A673 (cell line): ENCODE results near the gene TRIM25. TPM values are rescaled to one million over a fixed set of nuclear protein-coding genes. Genes with fewer than 3 reads are reported as not detected.

Source experiments
- BruUV-seq: library from RNA; stranded (reverse); fragments of 400-500 nt; replicated peaks from 2 replicates; lab custom pipeline; 2021; lab: Mats Ljungman, UMichigan
- CTCF ChIA-PET: fragments of 300-600 bp; sonication (Branson Sonifier 250); formaldehyde crosslinking; loops from one replicate; lab custom pipeline; 2022; ENCODE audit warnings: antibody characterized with exemption; lab: Charles Lee
- POLR2A ChIA-PET: fragments of 300-600 bp; sonication (Branson Sonifier 250); formaldehyde crosslinking; loops from one replicate; lab custom pipeline; 2022; ENCODE audit warnings: antibody characterized with exemption; ENCODE audit not compliant: low non-redundant PET; lab: Charles Lee
- DNase-seq: peaks from one replicate; pipeline ENCODE4 v3.0.0-alpha.2; 2015; ENCODE audit warnings: low spot score
- H3K27ac ChIP-seq: fragments of 200-600 bp; sonication (generic); 2 replicates; pipeline ENCODE4 v1.5.1; 2016; ENCODE audit warnings: mixed run types, low read depth, mild to moderate bottlenecking, mixed read lengths, antibody characterized with exemption, low read length; ENCODE audit not compliant: poor library complexity, severe bottlenecking
- H3K27me3 ChIP-seq: fragments of 200-600 bp; sonication (generic); replicated peaks from 2 replicates; pipeline ENCODE4 v1.6.1; 2017; ENCODE audit warnings: mixed run types, low read depth, mild to moderate bottlenecking, mixed read lengths, antibody characterized with exemption, low read length; ENCODE audit not compliant: insufficient read depth, poor library complexity
- H3K36me3 ChIP-seq: fragments of 200-600 bp; sonication (generic); 2 replicates; pipeline ENCODE4 v1.6.1; 2016; ENCODE audit warnings: mixed run types, mild to moderate bottlenecking, mixed read lengths, antibody characterized with exemption, low read length; ENCODE audit not compliant: insufficient read depth, poor library complexity, severe bottlenecking
- H3K4me1 ChIP-seq: fragments of 200-600 bp; sonication (generic); 2 replicates; pipeline ENCODE4 v1.6.1; 2017; ENCODE audit warnings: mixed run types, mild to moderate bottlenecking, mixed read lengths, antibody characterized with exemption, low read length; ENCODE audit not compliant: insufficient read depth, poor library complexity, severe bottlenecking
- H3K4me3 ChIP-seq: fragments of 200-600 bp; sonication (generic); 2 replicates; pipeline ENCODE4 v1.5.1; 2016; ENCODE audit warnings: low read depth, mixed run types, mild to moderate bottlenecking, mixed read lengths, low read length; ENCODE audit not compliant: poor library complexity, severe bottlenecking
- H3K9me3 ChIP-seq: fragments of 200-600 bp; sonication (generic); 2 replicates; pipeline ENCODE4 v1.6.1; 2016; ENCODE audit warnings: mixed run types, low read depth, mild to moderate bottlenecking, mixed read lengths, antibody characterized with exemption, low read length; ENCODE audit not compliant: poor library complexity, severe bottlenecking
- EZH2 ChIP-seq: fragments of 200-600 bp; sonication (generic); IDR thresholded peaks from 2 replicates; pipeline ENCODE4 v1.6.1; 2017; ENCODE audit warnings: borderline replicate concordance, low read depth, mild to moderate bottlenecking, mixed read lengths, antibody characterized with exemption, low read length; ENCODE audit not compliant: poor library complexity, severe bottlenecking
- intact Hi-C: fragments of 100-400 bp; cut with micrococcal nuclease; formaldehyde crosslinking; loops from one replicate; pipeline ENCODE4 v1.10.0; 2022; ENCODE audit not compliant: unreplicated experiment
- total RNA-seq: library from RNA; stranded (reverse); gene quantifications from 2 replicates; pipeline ENCODE4 v1.2.3, GENCODE V29; 2021
- TF ChIP-seq, protein P1 (sequence below): fragments of 300-800, 200-600 bp; sonication (generic); conservative IDR thresholded peaks from 2 replicates; pipeline ENCODE4 v1.5.1; 2017; ENCODE audit warnings: low read depth, mild to moderate bottlenecking, antibody characterized with exemption, low read length, moderate library complexity, mixed read lengths

Gene TRIM25
- total RNA-seq, 1 experiment from 2014 or later, result 58.0 TPM

DNA sequence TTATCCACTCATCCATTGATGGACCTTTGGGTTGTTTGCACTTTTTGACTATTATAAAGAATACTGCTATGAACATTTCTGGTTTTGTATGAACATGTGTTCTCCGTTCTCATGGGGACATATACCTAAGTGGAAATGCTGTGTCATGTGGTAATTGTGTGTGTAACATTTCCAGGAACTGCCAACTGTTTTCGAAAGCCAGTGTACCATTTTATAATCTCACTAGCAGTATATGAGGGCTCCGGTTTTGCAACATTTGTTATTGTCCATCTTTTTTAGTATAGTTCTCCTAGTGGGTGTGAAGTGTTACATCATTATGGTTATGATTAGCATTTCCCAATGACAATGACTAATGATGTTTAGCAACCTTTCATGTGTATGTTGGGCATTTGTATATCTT, 5.1 kb upstream of the TRIM25 start:
- no peak overlapping the region for H3K4me3 ChIP-seq
- peaks cover 8% of the 10 kb centered on the region for H3K9me3 ChIP-seq
- no peak overlapping the region for H3K27ac ChIP-seq
- H3K27me3 ChIP-seq, result no peaks in the 10 kb centered on the region
- ChIA-PET CTCF (no interaction called here), POLR2A (no interaction called here)
- H3K36me3 ChIP-seq, result no peaks in the 10 kb centered on the region
- BruUV-seq, result no TSS peak
- no peak for TF ChIP-seq EZH2
- TF ChIP-seq, protein P1, sequence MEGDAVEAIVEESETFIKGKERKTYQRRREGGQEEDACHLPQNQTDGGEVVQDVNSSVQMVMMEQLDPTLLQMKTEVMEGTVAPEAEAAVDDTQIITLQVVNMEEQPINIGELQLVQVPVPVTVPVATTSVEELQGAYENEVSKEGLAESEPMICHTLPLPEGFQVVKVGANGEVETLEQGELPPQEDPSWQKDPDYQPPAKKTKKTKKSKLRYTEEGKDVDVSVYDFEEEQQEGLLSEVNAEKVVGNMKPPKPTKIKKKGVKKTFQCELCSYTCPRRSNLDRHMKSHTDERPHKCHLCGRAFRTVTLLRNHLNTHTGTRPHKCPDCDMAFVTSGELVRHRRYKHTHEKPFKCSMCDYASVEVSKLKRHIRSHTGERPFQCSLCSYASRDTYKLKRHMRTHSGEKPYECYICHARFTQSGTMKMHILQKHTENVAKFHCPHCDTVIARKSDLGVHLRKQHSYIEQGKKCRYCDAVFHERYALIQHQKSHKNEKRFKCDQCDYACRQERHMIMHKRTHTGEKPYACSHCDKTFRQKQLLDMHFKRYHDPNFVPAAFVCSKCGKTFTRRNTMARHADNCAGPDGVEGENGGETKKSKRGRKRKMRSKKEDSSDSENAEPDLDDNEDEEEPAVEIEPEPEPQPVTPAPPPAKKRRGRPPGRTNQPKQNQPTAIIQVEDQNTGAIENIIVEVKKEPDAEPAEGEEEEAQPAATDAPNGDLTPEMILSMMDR, result no peak
- intact Hi-C loops, result no loop called here
- no peak for DNase-seq
- H3K4me1 ChIP-seq, result no peaks in the 10 kb centered on the region

DNA sequence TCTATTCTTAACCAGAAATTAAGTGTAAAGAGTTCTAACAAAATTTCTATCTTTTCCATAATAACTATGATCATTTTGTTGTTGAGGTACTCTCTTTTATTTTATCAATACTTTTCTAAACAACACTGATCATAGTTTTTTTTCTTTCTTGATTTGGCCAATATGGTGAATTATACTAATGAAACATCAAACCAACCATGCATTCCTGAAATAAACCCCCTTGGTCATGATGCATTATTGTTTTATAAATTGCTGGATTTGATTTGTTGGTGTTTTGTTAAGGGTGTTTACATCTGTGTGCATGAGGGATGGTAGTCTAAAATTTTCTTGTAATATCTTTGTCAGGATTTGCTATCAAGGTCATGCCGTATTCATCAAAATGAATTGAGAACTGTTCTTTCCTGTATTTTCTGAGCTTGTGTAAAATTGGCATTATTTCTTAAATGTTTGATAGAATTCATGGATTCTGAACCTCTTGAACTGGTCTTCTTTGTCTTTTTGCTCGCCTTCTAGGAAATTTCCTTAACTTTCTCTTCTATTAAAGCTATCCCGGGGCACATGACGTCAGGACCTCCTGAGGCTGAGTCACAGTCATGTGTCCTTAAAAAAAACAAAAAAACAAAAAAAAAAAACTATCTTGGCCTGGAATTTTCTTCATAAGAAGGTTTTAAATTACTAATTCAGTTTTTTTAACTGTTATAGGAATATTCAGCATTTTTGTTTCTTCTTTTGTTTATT, 3.9 kb upstream of the TRIM25 start:
- ChIA-PET CTCF (no interaction called here), POLR2A (no interaction called here)
- BruUV-seq, result no TSS peak
- DNase-seq, result no peak
- Histone ChIP-seq H3K27ac (no peak overlapping the region), H3K9me3 (peaks cover 8% of the 10 kb centered on the region), H3K27me3 (no peaks in the 10 kb centered on the region), H3K36me3 (no peaks in the 10 kb centered on the region), H3K4me1 (no peaks in the 10 kb centered on the region), H3K4me3 (no peak overlapping the region)
- intact Hi-C loops, result no loop called here
- TF ChIP-seq, protein P1, result no peak
- no peak for TF ChIP-seq EZH2

DNA sequence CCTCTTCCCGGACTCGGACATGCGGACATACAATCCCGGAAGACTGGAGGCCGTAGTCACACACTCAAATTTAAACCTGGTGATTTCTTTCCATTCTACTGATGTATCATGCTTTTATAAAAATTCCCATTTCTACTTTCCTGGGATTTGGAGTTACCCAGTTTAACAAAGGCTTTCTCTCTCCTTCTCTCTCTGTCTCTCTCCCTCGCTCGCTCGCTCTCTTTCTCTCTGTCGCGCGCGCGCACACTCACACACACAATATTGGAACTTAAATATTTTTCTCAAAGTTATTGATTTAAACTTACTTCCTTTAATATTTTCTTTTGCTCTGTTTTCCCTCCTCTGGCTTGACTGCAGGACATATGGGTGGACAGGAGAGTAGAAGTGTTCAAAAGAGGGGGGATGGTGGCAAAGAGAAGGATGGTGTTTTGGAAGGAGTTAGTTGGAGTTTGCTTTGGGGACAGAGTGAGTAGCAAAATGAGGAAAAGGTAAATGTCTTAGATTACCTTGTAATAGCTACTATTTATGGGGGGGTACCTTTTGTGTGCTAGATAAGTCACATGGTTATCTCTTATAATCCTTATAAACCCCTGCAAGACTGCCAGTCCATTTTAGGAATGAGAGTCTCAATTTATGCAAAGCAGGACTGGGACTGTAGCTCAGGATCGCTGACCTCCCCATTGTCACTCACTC, 878 bp upstream of the TRIM25 start:
- Histone ChIP-seq H3K4me3 (peak overlapping the region; percentile 73), H3K9me3 (peaks cover 8% of the 10 kb centered on the region), H3K4me1 (peaks cover 4% of the 10 kb centered on the region), H3K27me3 (no peaks in the 10 kb centered on the region), H3K27ac (peak overlapping the region; percentile 78), H3K36me3 (no peaks in the 10 kb centered on the region)
- intact Hi-C loops, result no loop called here
- ChIA-PET CTCF (interaction anchor here (1.0 kb wide), 1 partner anchor 8 kb away, joined by 3 read pairs; no protein-coding TSS in a partner anchor), POLR2A (interaction anchor here (0.6 to 0.7 kb wide), 2 partner anchors 38 to 41 kb away, joined by 3 to 4 read pairs; no protein-coding TSS in a partner anchor)
- no peak for TF ChIP-seq EZH2
- TF ChIP-seq, protein P1, result no peak
- no TSS peak for BruUV-seq
- no peak for DNase-seq
